Right renal cortex interstitium (tissue), 3 donors: ENCODE measurements around the gene NRROS. TPM values are rescaled to one million over a fixed set of nuclear protein-coding genes. Genes with fewer than 3 reads are reported as not detected.

Experiments
- polyA plus RNA-seq, 3 donors: library from polyadenylated mRNA; unstranded; fragments of 120-200 nt; gene quantifications; one replicate each; pipeline ENCODE4 v1.2.1, GENCODE V29; 2013; ENCODE audit not compliant: insufficient read length in 3 of 3

Gene NRROS
- polyA plus RNA-seq, 3 donors = 2.6 to 3.8 (median 3.2) TPM

Other genes starting within 250 kb of the NRROS start
- gene UBXN7, start 207.3 kb upstream of the NRROS start, polyA plus RNA-seq = 10 to 100 TPM; 32.6 to 34.4 (median 33.2) TPM
- 10 to 100 TPM; 16.0 to 16.9 (median 16.8) TPM for gene RNF168, start 135.9 kb upstream of the NRROS start, polyA plus RNA-seq
- under 1 TPM in 1 of 3 donors, not detected in 2; 0.08 TPM for gene SMCO1, start 124.3 kb upstream of the NRROS start, polyA plus RNA-seq
- gene WDR53, start 71.1 kb upstream of the NRROS start, polyA plus RNA-seq = 10 to 100 TPM; 20.0 to 23.7 (median 20.3) TPM
- gene FBXO45, start 71.0 kb upstream of the NRROS start, polyA plus RNA-seq = 10 to 100 TPM; 16.1 to 18.4 (median 17.2) TPM
- 1 to 10 TPM; 5.9 to 6.5 (median 6.2) TPM for gene CEP19, start 72.6 kb downstream of the NRROS start, polyA plus RNA-seq
- gene PIGX, start 72.7 kb downstream of the NRROS start, polyA plus RNA-seq = 10 to 100 TPM; 30.2 to 33.6 (median 30.7) TPM
- gene PAK2, start 100.2 kb downstream of the NRROS start, polyA plus RNA-seq = 10 to 100 TPM; 84.2 to 90.8 (median 90.5) TPM
- gene SENP5, start 228.2 kb downstream of the NRROS start, polyA plus RNA-seq = 10 to 100 TPM; 17.0 to 20.0 (median 19.4) TPM